Endodermal cell (in vitro differentiated cells): ENCODE measurements around the gene ROR2. TPM values are rescaled to one million over a fixed set of nuclear protein-coding genes. Genes with fewer than 3 reads are reported as not detected.

Experiments used
- DNase-seq: peaks from one replicate; pipeline ENCODE4 v3.0.0-alpha.2; 2017
- H3K27ac ChIP-seq: 2 replicates; pipeline ENCODE4 v1.5.1; 2013; ENCODE audit warnings: mild to moderate bottlenecking, low read depth, low read length, moderate library complexity
- H3K27me3 ChIP-seq: 2 replicates; pipeline ENCODE4 v1.6.1; 2013; ENCODE audit warnings: mild to moderate bottlenecking, low read length, moderate library complexity; ENCODE audit not compliant: insufficient read depth, control insufficient read depth, poor library complexity, severe bottlenecking
- H3K36me3 ChIP-seq: 2 replicates; pipeline ENCODE4 v1.7.0; 2013; ENCODE audit warnings: mild to moderate bottlenecking, low read length, moderate library complexity; ENCODE audit not compliant: control insufficient read depth, insufficient read depth
- H3K4me1 ChIP-seq: one replicate; pipeline ENCODE4 v1.7.0; 2013; ENCODE audit warnings: low read length; ENCODE audit not compliant: control insufficient read depth, insufficient read depth
- H3K4me3 ChIP-seq: 2 replicates; pipeline ENCODE4 v1.5.1; 2013; ENCODE audit warnings: mild to moderate bottlenecking, low read length, moderate library complexity
- H3K9ac ChIP-seq: 2 replicates; pipeline ENCODE4 v1.6.1; 2013; ENCODE audit warnings: mild to moderate bottlenecking, low read length, moderate library complexity; ENCODE audit not compliant: poor library complexity, severe bottlenecking; ENCODE audit errors: extremely low read depth
- H3K9me3 ChIP-seq: 2 replicates; pipeline ENCODE4 v1.6.1; 2013; ENCODE audit warnings: mild to moderate bottlenecking, low read length, moderate library complexity; ENCODE audit not compliant: control insufficient read depth
- H3K27ac Mint-ChIP-seq: 2 replicates; pipeline ENCODE4 v1.8.0; 2020; ENCODE audit warnings: mixed read lengths
- H3K27me3 Mint-ChIP-seq: 2 replicates; pipeline ENCODE4 v1.8.0; 2021; ENCODE audit warnings: mild to moderate bottlenecking, mixed read lengths; ENCODE audit not compliant: insufficient read depth
- H3K36me3 Mint-ChIP-seq: 2 replicates; pipeline ENCODE4 v1.8.0; 2020; ENCODE audit warnings: low read depth, mixed read lengths
- H3K4me1 Mint-ChIP-seq: 2 replicates; pipeline ENCODE4 v1.8.0; 2020; ENCODE audit warnings: mixed read lengths
- H3K4me3 Mint-ChIP-seq: 2 replicates; pipeline ENCODE4 v1.8.0; 2020; ENCODE audit warnings: mild to moderate bottlenecking, moderate library complexity, mixed read lengths
- H3K9me3 Mint-ChIP-seq: 2 replicates; pipeline ENCODE4 v1.8.0; 2020; ENCODE audit warnings: mild to moderate bottlenecking, mixed read lengths
- CTCF ChIP-seq: fragments of 200-600 bp; sonication (generic); conservative IDR thresholded peaks from 2 replicates; pipeline ENCODE4 v1.5.0; 2021; ENCODE audit warnings: antibody characterized with exemption, mild to moderate bottlenecking
- WGBS, 2 experiments: methylation state at CpG; one replicate each; pipeline versions ENCODE4 v1.1.5 to v1.1.7; 2013; ENCODE audit warnings: missing lambda C conversion rate in 2 of 2, mixed read lengths in 1 of 2; ENCODE audit not compliant: insufficient coverage in 1 of 2, insufficient read length in 1 of 2; 5-methylcytosine and 5-hydroxymethylcytosine counted together
- total RNA-seq, 2 donors: library from RNA; stranded (reverse); fragmentation: NEBNext Ultra II Directional in 1 of 2; extraction: Animal tissue kit (Norgen Biotek cat#: 25700) in 1 of 2; gene quantifications; 2 replicates in 1 of 2; 3 replicates in 1 of 2; pipeline ENCODE4 v1.2.1, GENCODE V29; 2021

Gene ROR2
- total RNA-seq, 2 donors from 2014 or later: 104 to 160 TPM

GRCh38 chr9:91663858-91664257, 286.2 kb downstream of the ROR2 start:
- H3K9me3 Mint-ChIP-seq: no peaks in the 10 kb centered on the region
- DNase-seq: no peak
- H3K4me3 Mint-ChIP-seq: no peak overlapping the region
- H3K27ac Mint-ChIP-seq: no peak overlapping the region
- Histone ChIP-seq H3K9me3 (no peaks in the 10 kb centered on the region), H3K4me3 (no peak overlapping the region), H3K9ac (no peak overlapping the region), H3K27ac (no peak overlapping the region), H3K4me1 (no peaks in the 10 kb centered on the region), H3K27me3 (no peaks in the 10 kb centered on the region), H3K36me3 (no peaks in the 10 kb centered on the region)
- H3K36me3 Mint-ChIP-seq: no peaks in the 10 kb centered on the region
- peaks cover 6% of the 10 kb centered on the region for H3K27me3 Mint-ChIP-seq
- WGBS, 2 experiments: 98 to 100% methylated on average over 1 to 6 of the region's 6 CpGs
- no peak for TF ChIP-seq CTCF
- H3K4me1 Mint-ChIP-seq: no peaks in the 10 kb centered on the region

- no peak for DNase-seq
- no peak overlapping the region for H3K9ac ChIP-seq
- H3K27ac Mint-ChIP-seq: no peak overlapping the region
- H3K36me3 Mint-ChIP-seq: no peaks in the 10 kb centered on the region
- no peak for TF ChIP-seq CTCF
- peaks cover 6% of the 10 kb centered on the region for H3K27me3 Mint-ChIP-seq
- H3K4me3 Mint-ChIP-seq: no peak overlapping the region
- no peaks in the 10 kb centered on the region for H3K4me1 Mint-ChIP-seq
- H3K27ac ChIP-seq: no peak overlapping the region
- no peaks in the 10 kb centered on the region for H3K4me1 ChIP-seq
- WGBS, 2 experiments: 97% methylated on average over 3 of the region's 3 CpGs
- no peaks in the 10 kb centered on the region for H3K9me3 Mint-ChIP-seq
- no peak overlapping the region for H3K4me3 ChIP-seq
- peaks cover 5% of the 10 kb centered on the region for H3K36me3 ChIP-seq
- H3K9me3 ChIP-seq: no peaks in the 10 kb centered on the region
- H3K27me3 ChIP-seq: no peaks in the 10 kb centered on the region
Observed at GRCh38 chr9:91661451-91661850, 288.6 kb downstream of the ROR2 start.

GRCh38 chr9:91660521-91660920, 289.5 kb downstream of the ROR2 start:
- no peak overlapping the region for H3K4me3 Mint-ChIP-seq

More at GRCh38 chr9:91660521-91660920, 289.5 kb downstream of the ROR2 start:
- H3K4me1 ChIP-seq: no peaks in the 10 kb centered on the region
- H3K4me3 ChIP-seq: no peak overlapping the region
- H3K9me3 ChIP-seq: no peaks in the 10 kb centered on the region
- no peak for DNase-seq
- no peaks in the 10 kb centered on the region for H3K27me3 ChIP-seq
- H3K9ac ChIP-seq: no peak overlapping the region
- no peaks in the 10 kb centered on the region for H3K4me1 Mint-ChIP-seq
- H3K27ac Mint-ChIP-seq: no peak overlapping the region
- H3K36me3 ChIP-seq: peaks cover 5% of the 10 kb centered on the region
- TF ChIP-seq CTCF: no peak
- H3K9me3 Mint-ChIP-seq: no peaks in the 10 kb centered on the region
- 97% methylated on average over 1 of the region's 1 CpG; no CpG with 5 or more reads in 1 of the 2 experiments for WGBS, 2 experiments
- peaks cover 6% of the 10 kb centered on the region for H3K27me3 Mint-ChIP-seq
- no peaks in the 10 kb centered on the region for H3K36me3 Mint-ChIP-seq
- no peak overlapping the region for H3K27ac ChIP-seq
